HEK293T (cell line): ENCODE results near the gene EXOC4.

Source experiments
- BHLHE40 ChIP-seq: fragments of 450-650 bp; IDR thresholded peaks from 2 replicates; pipeline ENCODE4 v1.6.1; 2016; ENCODE audit warnings: mild to moderate bottlenecking, moderate library complexity, borderline replicate concordance
- FOXM1 ChIP-seq: fragments of 450-650 bp; IDR thresholded peaks from 2 replicates; pipeline ENCODE4 v1.6.1; 2017; ENCODE audit warnings: mild to moderate bottlenecking, borderline replicate concordance
- SUZ12 ChIP-seq: fragments of 450-650 bp; IDR thresholded peaks from 2 replicates; pipeline ENCODE4 v1.6.1; 2016; ENCODE audit warnings: mild to moderate bottlenecking

DNA sequence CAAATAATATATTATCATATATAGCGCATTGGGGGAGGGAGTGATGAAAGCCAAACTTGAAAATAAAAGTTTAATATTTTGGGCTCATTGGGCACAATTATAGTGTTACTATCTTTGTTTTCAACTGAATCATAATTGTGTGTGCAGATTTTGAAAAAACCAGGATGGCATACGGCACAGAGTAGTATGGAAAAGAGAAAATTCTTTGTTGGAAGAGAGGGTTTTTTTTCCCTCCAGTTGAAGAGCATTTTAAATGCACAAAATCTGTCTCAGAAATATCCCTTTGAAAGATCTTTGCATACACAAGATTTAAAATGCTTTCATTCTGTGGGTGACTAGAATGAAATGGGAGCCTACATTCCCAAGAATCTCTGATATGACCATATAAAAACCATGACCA is 269.6 kb downstream of the EXOC4 start:
- no peak for TF ChIP-seq FOXM1
- TF ChIP-seq BHLHE40, result no peak
- no peak for TF ChIP-seq SUZ12
